ENCODE measurements around the gene OMP. TPM values are rescaled to one million over a fixed set of nuclear protein-coding genes. Genes with fewer than 3 reads are reported as not detected.

OMP gene
- total RNA-seq, 1 experiment from 2014 or later = not detected

DNA sequence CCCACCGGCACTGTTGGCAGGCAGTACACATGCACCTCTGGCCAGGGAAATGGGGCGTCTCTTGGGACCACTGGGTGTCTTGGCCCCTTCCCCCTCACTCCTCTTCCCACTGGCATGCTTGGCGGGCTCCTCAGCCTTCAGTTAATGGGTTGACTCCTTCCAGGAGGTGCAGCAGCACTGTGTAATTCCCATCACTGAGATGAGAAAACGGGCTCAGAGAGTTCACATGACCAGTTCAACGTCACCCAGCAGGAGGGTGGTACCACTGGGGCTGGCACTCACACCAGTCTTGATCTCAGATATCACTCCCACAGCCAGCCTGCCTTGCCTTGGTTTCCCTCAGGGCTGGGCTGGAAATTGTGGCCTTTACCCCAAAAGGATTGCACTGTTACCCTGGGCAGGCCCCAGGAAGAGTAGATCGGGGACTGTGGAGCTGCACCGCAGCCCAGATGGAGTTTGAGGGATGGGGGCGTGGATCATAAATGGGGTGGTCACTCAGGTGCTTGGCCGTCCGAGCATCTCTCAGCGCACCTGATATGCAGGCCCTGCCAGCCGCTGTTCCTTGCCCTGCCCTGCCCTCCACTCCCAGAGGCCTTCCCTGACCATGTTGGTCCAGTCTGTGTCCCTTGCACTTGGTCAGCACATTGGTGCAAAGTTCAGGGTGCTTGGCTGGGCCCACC, 18.9 kb upstream of the OMP start:
- no peak overlapping the region for H3K27ac Mint-ChIP-seq (ENCODE audit: low read depth, unreplicated experiment)
- no TSS peak for BruUV-seq (replicated peaks)
- ChIA-PET POLR2A (no interaction called here), CTCF (interaction anchor here (0.7 kb wide), 1 partner anchor 36 kb away, joined by 3 read pairs; no protein-coding TSS in a partner anchor)
- no peaks in the 10 kb centered on the region for H3K36me3 Mint-ChIP-seq (ENCODE audit: insufficient read depth, unreplicated experiment)
- TF ChIP-seq, protein P1, sequence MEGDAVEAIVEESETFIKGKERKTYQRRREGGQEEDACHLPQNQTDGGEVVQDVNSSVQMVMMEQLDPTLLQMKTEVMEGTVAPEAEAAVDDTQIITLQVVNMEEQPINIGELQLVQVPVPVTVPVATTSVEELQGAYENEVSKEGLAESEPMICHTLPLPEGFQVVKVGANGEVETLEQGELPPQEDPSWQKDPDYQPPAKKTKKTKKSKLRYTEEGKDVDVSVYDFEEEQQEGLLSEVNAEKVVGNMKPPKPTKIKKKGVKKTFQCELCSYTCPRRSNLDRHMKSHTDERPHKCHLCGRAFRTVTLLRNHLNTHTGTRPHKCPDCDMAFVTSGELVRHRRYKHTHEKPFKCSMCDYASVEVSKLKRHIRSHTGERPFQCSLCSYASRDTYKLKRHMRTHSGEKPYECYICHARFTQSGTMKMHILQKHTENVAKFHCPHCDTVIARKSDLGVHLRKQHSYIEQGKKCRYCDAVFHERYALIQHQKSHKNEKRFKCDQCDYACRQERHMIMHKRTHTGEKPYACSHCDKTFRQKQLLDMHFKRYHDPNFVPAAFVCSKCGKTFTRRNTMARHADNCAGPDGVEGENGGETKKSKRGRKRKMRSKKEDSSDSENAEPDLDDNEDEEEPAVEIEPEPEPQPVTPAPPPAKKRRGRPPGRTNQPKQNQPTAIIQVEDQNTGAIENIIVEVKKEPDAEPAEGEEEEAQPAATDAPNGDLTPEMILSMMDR (IDR thresholded peaks at IDR 0.05; ENCODE audit: unreplicated experiment) = no peak
- no peak overlapping the region for H3K4me3 Mint-ChIP-seq (ENCODE audit: unreplicated experiment)
- no peaks in the 10 kb centered on the region for H3K4me1 Mint-ChIP-seq (ENCODE audit: insufficient read depth, unreplicated experiment)
- no peaks in the 10 kb centered on the region for H3K27me3 Mint-ChIP-seq (ENCODE audit: insufficient read depth, unreplicated experiment)
- peaks cover 5% of the 10 kb centered on the region for H3K9me3 Mint-ChIP-seq (ENCODE audit: unreplicated experiment)
- intact Hi-C loops (cut with micrococcal nuclease) = no loop called here
- no peak for DNase-seq (ENCODE audit: unreplicated experiment)

- ChIA-PET CTCF (interaction anchor here (0.5 to 0.6 kb wide), 2 partner anchors 21 to 302 kb away, joined by 3 to 4 read pairs; no protein-coding TSS in a partner anchor), POLR2A (no interaction called here)
- DNase-seq (ENCODE audit: unreplicated experiment) = no peak
- H3K4me3 Mint-ChIP-seq (ENCODE audit: unreplicated experiment) = no peak overlapping the region
- no peak overlapping the region for H3K27ac Mint-ChIP-seq (ENCODE audit: low read depth, unreplicated experiment)
- intact Hi-C loops (cut with micrococcal nuclease) = no loop called here
- H3K27me3 Mint-ChIP-seq (ENCODE audit: insufficient read depth, unreplicated experiment) = no peaks in the 10 kb centered on the region
- TF ChIP-seq, protein P1 (IDR thresholded peaks at IDR 0.05; ENCODE audit: unreplicated experiment) = no peak
- no peaks in the 10 kb centered on the region for H3K36me3 Mint-ChIP-seq (ENCODE audit: insufficient read depth, unreplicated experiment)
- H3K9me3 Mint-ChIP-seq (ENCODE audit: unreplicated experiment) = no peaks in the 10 kb centered on the region
- no peaks in the 10 kb centered on the region for H3K4me1 Mint-ChIP-seq (ENCODE audit: insufficient read depth, unreplicated experiment)
- BruUV-seq (replicated peaks) = no TSS peak
These were observed 18.0 kb upstream of the OMP start for GRCh38 chr11:77084581-77085191.

GRCh38 chr11:77085652-77086051, 17.0 kb upstream of the OMP start:
- ChIA-PET POLR2A (no interaction called here), CTCF (interaction anchor here (0.5 kb wide), 1 partner anchor 303 kb away, joined by 4 read pairs; no protein-coding TSS in a partner anchor)
- TF ChIP-seq, protein P1 (IDR thresholded peaks at IDR 0.05; ENCODE audit: unreplicated experiment) = no peak
- BruUV-seq (replicated peaks) = no TSS peak
- Mint-ChIP-seq H3K4me3 (ENCODE audit: unreplicated experiment) (no peak overlapping the region), H3K27ac (ENCODE audit: low read depth, unreplicated experiment) (no peak overlapping the region), H3K27me3 (ENCODE audit: insufficient read depth, unreplicated experiment) (no peaks in the 10 kb centered on the region), H3K4me1 (ENCODE audit: insufficient read depth, unreplicated experiment) (no peaks in the 10 kb centered on the region), H3K36me3 (ENCODE audit: insufficient read depth, unreplicated experiment) (no peaks in the 10 kb centered on the region), H3K9me3 (ENCODE audit: unreplicated experiment) (no peaks in the 10 kb centered on the region)
- no peak for DNase-seq (ENCODE audit: unreplicated experiment)
- intact Hi-C loops (cut with micrococcal nuclease) = no loop called here

DNA sequence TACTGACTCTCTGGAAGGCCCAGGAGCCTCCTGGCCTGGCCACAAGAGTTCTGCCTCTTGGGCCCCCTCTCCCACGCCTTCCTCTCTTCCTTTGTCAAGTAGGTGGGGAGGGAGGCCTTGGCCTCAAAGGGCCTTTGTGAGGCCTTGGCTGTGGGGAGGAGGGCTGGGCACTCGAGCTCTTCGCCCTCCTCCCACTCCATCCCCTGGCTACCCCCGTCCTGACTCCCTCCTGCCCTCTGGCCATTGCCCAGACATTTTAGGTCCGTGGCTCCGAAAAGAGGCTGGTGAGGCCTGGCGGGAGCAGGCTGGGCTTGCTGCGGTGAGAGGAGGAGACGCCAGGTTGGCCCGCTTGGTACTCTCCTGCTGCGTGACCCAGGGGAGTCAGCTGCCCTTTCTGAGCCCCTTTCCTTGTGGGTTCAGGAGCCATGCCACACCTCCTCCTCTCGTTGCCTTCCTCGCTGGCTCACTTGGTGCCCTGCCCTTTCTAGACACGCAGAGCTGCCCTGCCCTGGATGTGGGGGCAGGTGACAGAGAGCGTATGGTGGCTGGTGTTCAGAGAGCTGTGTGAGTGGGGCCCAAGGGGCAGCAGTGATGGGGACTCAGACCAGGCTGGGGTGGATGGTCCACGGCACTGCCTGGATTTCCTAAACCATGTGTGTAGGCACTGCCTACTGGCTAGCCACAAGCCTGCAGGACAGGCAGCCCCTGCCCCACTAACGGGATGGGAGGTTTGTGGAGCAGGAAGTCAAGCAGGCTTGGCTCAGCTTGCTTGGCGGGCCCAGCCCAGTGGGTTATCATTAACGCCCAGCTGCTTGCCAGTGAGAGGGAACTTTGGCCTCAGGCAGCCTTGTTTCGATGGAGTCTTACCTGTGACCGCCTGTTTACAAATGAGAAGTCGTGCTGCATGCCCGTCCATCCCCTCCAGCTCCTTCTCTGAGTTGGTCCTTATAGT, 15.8 kb upstream of the OMP start:
- ChIA-PET CTCF (interaction anchor here (0.7 kb wide), 1 partner anchor 167 kb away, joined by 3 read pairs; no protein-coding TSS in a partner anchor), POLR2A (interaction anchor here (0.7 kb wide), 1 partner anchor 37 kb away, joined by 3 read pairs; no protein-coding TSS in a partner anchor)
- Mint-ChIP-seq H3K9me3 (ENCODE audit: unreplicated experiment) (no peaks in the 10 kb centered on the region), H3K4me3 (ENCODE audit: unreplicated experiment) (no peak overlapping the region), H3K36me3 (ENCODE audit: insufficient read depth, unreplicated experiment) (no peaks in the 10 kb centered on the region), H3K27me3 (ENCODE audit: insufficient read depth, unreplicated experiment) (no peaks in the 10 kb centered on the region), H3K4me1 (ENCODE audit: insufficient read depth, unreplicated experiment) (no peaks in the 10 kb centered on the region), H3K27ac (ENCODE audit: low read depth, unreplicated experiment) (no peak overlapping the region)
- TF ChIP-seq, protein P1 (IDR thresholded peaks at IDR 0.05; ENCODE audit: unreplicated experiment) = no peak
- no peak for DNase-seq (ENCODE audit: unreplicated experiment)
- no TSS peak for BruUV-seq (replicated peaks)
- intact Hi-C loops (cut with micrococcal nuclease) = no loop called here

All from MCF 10A (cell line).